CD14-positive monocyte (primary cell): ENCODE data around the gene PNLIPRP2. TPM values are rescaled to one million over a fixed set of nuclear protein-coding genes. Genes with fewer than 3 reads are reported as not detected.

Experiments
- DNase-seq, 3 donors: peaks; one replicate each; pipeline ENCODE4 v3.0.0-alpha.2; 2011 to 2022
- H2AFZ ChIP-seq: 2 replicates; pipeline ENCODE4 v1.6.0; 2012; ENCODE audit warnings: mild to moderate bottlenecking, low read depth, low read length, inconsistent platforms; ENCODE audit not compliant: insufficient read depth, poor library complexity, severe bottlenecking
- H3K27ac ChIP-seq, 2 donors: 1 replicate in 1 of 2; 2 replicates in 1 of 2; pipeline ENCODE4 v1.5.1; 2012 to 2013; ENCODE audit warnings: low read length in 2 of 2, control low read depth in 1 of 2, inconsistent platforms in 1 of 2, low read depth in 1 of 2, mild to moderate bottlenecking in 1 of 2
- H3K27me3 ChIP-seq, 2 donors: one replicate each; pipeline versions ENCODE4 v1.6.0 to v1.6.1; 2011 to 2013; ENCODE audit warnings: low read length in 2 of 2; ENCODE audit not compliant: control insufficient read depth in 2 of 2, insufficient read depth in 2 of 2
- H3K36me3 ChIP-seq, 2 donors: replicated peaks in 1 of 2; 1 replicate in 1 of 2; 2 replicates in 1 of 2; pipeline versions ENCODE4 v1.5.1 to v1.6.1; 2012 to 2013; ENCODE audit warnings: low read length in 2 of 2, control low read depth in 1 of 2, inconsistent platforms in 1 of 2, mild to moderate bottlenecking in 1 of 2; ENCODE audit not compliant: insufficient read depth in 2 of 2, control insufficient read depth in 1 of 2
- H3K4me1 ChIP-seq, 2 donors: 1 replicate in 1 of 2; 2 replicates in 1 of 2; pipeline versions ENCODE4 v1.5.1 to v1.6.1; 2012 to 2013; ENCODE audit warnings: low read length in 2 of 2, control low read depth in 1 of 2, inconsistent platforms in 1 of 2, mild to moderate bottlenecking in 1 of 2, moderate library complexity in 1 of 2; ENCODE audit not compliant: insufficient read depth in 2 of 2, control insufficient read depth in 1 of 2
- H3K4me2 ChIP-seq: replicated peaks from 2 replicates; pipeline ENCODE3; 2012; ENCODE audit warnings: low read length, moderate library complexity, mild to moderate bottlenecking; ENCODE audit not compliant: poor library complexity, severe bottlenecking; ENCODE audit errors: extremely low read depth
- H3K4me3 ChIP-seq, 3 experiments: fragments of 200-600 bp in 1 of 3; sonication (generic) in 1 of 3; replicated peaks in 1 of 3; 1 replicate in 2 of 3; 2 replicates in 1 of 3; pipeline ENCODE4 v1.5.1; 2011 to 2013; ENCODE audit warnings: low read length in 3 of 3, mild to moderate bottlenecking in 3 of 3, control low read depth in 2 of 3, low read depth in 2 of 3, inconsistent platforms in 1 of 3, moderate library complexity in 1 of 3
- H3K79me2 ChIP-seq: 2 replicates; pipeline ENCODE4 v1.6.0; 2012; ENCODE audit warnings: mild to moderate bottlenecking, control low read depth, inconsistent platforms, low read length, moderate library complexity; ENCODE audit not compliant: insufficient read depth
- H3K9ac ChIP-seq: 2 replicates; pipeline ENCODE4 v1.6.0; 2017; ENCODE audit warnings: low read length, mild to moderate bottlenecking; ENCODE audit not compliant: insufficient read depth, poor library complexity, severe bottlenecking
- H3K9me3 ChIP-seq, 2 donors: replicated peaks in 1 of 2; 1 replicate in 1 of 2; 2 replicates in 1 of 2; pipeline versions ENCODE4 v1.5.1 to v1.6.1; 2012 to 2013; ENCODE audit warnings: low read length in 2 of 2, control low read depth in 1 of 2; ENCODE audit not compliant: control insufficient read depth in 1 of 2, insufficient read depth in 1 of 2
- H4K20me1 ChIP-seq: 2 replicates; pipeline ENCODE4 v1.6.0; 2012; ENCODE audit warnings: mild to moderate bottlenecking, low read length, control low read depth, moderate library complexity; ENCODE audit not compliant: insufficient read depth
- H3K27ac Mint-ChIP-seq, 7 donors: one replicate each; pipeline ENCODE4 v1.8.0; 2020; ENCODE audit warnings: mild to moderate bottlenecking in 7 of 7, mixed read lengths in 7 of 7, moderate library complexity in 6 of 7, inconsistent platforms in 2 of 7
- H3K27me3 Mint-ChIP-seq, 3 donors: one replicate each; pipeline ENCODE4 v1.8.0; 2021 to 2022; ENCODE audit warnings: low read depth in 3 of 3, mild to moderate bottlenecking in 3 of 3, mixed read lengths in 3 of 3, moderate library complexity in 3 of 3, inconsistent platforms in 1 of 3
- H3K36me3 Mint-ChIP-seq, 2 donors: one replicate each; pipeline ENCODE4 v1.8.0; 2020; ENCODE audit warnings: mixed read lengths in 2 of 2, inconsistent platforms in 1 of 2, mild to moderate bottlenecking in 1 of 2
- H3K4me1 Mint-ChIP-seq: one replicate; pipeline ENCODE4 v1.8.0; 2020; ENCODE audit warnings: mild to moderate bottlenecking, mixed read lengths
- H3K4me3 Mint-ChIP-seq, 2 donors: one replicate each; pipeline ENCODE4 v1.8.0; 2020; ENCODE audit warnings: mild to moderate bottlenecking in 2 of 2, mixed read lengths in 2 of 2, moderate library complexity in 1 of 2
- H3K9me3 Mint-ChIP-seq, 7 donors: one replicate each; pipeline ENCODE4 v1.8.0; 2020 to 2022; ENCODE audit warnings: mixed read lengths in 7 of 7, mild to moderate bottlenecking in 6 of 7, moderate library complexity in 6 of 7, inconsistent platforms in 2 of 7
- WGBS: methylation state at CpG from one replicate; pipeline ENCODE4 v1.1.5; 2013; ENCODE audit warnings: missing lambda C conversion rate; ENCODE audit not compliant: insufficient coverage; 5-methylcytosine and 5-hydroxymethylcytosine counted together
- intact Hi-C, 2 donors: fragments of 100-400 bp; cut with micrococcal nuclease; formaldehyde crosslinking; loops; one replicate each; pipeline versions ENCODE4 v1.15.0 to v1.15.1; 2023
- polyA plus RNA-seq, 3 donors: library from polyadenylated mRNA; depleted of rRNA in 1 of 3; unstranded in 2 of 3; stranded (reverse) in 1 of 3; fragments of 300-500 nt in 2 of 3; fragments of >200 nt in 1 of 3; fragmentation: Illumina TruSeq in 2 of 3; gene quantifications; 1 replicate in 2 of 3; 2 replicates in 1 of 3; pipeline ENCODE4 v1.2.3, GENCODE V29; 2012 to 2021
- TF ChIP-seq, protein P1 (sequence below): fragments of 200-600 bp; IDR thresholded peaks from one replicate; pipeline ENCODE4 v1.8.0; 2022; ENCODE audit warnings: antibody characterized with exemption, mild to moderate bottlenecking

PNLIPRP2 gene
- polyA plus RNA-seq, 3 donors: not detected

DNA sequence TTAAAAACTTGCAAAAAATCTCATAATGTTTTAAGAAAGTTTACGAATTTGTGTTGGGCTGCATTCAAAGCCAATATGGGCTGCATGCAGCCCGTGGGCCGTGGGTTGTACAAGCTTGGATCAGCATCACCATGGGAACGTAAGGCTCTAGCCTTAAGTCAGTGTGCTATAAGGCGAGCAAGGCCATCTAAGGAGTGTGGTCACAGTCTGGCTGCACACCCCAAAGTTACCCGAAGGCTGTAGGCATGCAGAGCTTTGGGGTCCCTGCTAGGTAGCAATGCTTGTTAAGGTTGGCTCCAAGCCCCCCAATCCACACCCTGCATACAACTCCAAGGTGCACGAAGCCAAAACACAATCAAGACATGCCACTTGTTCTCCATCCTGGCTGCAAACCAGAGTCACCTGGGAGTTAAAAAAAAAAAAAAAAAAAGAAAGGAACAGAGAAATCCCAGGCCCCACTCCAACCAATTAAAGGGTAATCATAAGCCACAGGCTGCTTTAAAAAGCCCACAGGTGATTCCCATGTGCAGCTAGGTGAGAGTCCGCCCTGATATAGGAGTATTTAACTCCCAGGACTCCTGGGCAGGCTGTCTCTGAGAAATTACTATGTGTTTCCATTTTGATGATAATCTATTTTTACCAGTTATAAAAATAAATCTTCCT is 8.5 kb upstream of the PNLIPRP2 start:
- no peak for DNase-seq
- H3K4me2 ChIP-seq: no peak overlapping the region
- Mint-ChIP-seq H3K4me1 (no peaks in the 10 kb centered on the region), H3K36me3 (no peaks in the 10 kb centered on the region), H3K27ac (no peak overlapping the region), H3K9me3 (peaks cover 3 to 19% (median 9%) of the 10 kb centered on the region in 7 donors), H3K27me3 (peaks cover 18 to 35% (median 32%) of the 10 kb centered on the region in 3 donors), H3K4me3 (no peak overlapping the region)
- H3K4me3 ChIP-seq: no peak overlapping the region
- no peak overlapping the region for H3K9ac ChIP-seq
- TF ChIP-seq, protein P1, sequence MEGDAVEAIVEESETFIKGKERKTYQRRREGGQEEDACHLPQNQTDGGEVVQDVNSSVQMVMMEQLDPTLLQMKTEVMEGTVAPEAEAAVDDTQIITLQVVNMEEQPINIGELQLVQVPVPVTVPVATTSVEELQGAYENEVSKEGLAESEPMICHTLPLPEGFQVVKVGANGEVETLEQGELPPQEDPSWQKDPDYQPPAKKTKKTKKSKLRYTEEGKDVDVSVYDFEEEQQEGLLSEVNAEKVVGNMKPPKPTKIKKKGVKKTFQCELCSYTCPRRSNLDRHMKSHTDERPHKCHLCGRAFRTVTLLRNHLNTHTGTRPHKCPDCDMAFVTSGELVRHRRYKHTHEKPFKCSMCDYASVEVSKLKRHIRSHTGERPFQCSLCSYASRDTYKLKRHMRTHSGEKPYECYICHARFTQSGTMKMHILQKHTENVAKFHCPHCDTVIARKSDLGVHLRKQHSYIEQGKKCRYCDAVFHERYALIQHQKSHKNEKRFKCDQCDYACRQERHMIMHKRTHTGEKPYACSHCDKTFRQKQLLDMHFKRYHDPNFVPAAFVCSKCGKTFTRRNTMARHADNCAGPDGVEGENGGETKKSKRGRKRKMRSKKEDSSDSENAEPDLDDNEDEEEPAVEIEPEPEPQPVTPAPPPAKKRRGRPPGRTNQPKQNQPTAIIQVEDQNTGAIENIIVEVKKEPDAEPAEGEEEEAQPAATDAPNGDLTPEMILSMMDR: no peak
- intact Hi-C loops: no loop called here
- H4K20me1 ChIP-seq: no peaks in the 10 kb centered on the region
- H2AFZ ChIP-seq: no peak overlapping the region
- H3K36me3 ChIP-seq: no peaks in the 10 kb centered on the region
- H3K9me3 ChIP-seq: peaks cover 0 to 10% of the 10 kb centered on the region in 2 donors
- WGBS: 92% methylated on average over 4 of the region's 8 CpGs
- peaks cover 0 to 26% of the 10 kb centered on the region in 2 donors for H3K27me3 ChIP-seq
- no peaks in the 10 kb centered on the region for H3K79me2 ChIP-seq
- H3K4me1 ChIP-seq: no peaks in the 10 kb centered on the region
- H3K27ac ChIP-seq: no peak overlapping the region

DNA sequence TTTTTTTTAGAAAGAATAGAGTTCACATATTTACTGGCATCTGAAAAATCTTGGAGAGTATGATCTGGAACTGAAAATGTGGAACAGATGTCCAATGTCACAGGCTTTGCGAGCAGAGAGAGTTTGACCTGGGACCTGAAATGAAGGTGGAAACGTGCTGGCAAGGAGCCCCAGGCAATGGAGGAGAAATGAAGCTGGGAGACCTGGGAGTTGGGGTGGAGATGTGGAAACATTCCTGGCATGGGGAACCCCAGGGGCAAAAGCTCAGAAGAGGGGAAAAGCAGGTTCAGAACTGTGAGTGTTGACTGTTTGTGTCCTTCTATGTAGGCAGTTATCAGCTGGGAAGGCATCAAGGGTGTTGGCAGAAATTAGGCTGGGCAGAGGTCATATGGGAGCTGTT is 7.3 kb upstream of the PNLIPRP2 start:
- Mint-ChIP-seq H3K4me3 (no peak overlapping the region), H3K27ac (no peak overlapping the region), H3K9me3 (peaks cover 3 to 17% (median 9%) of the 10 kb centered on the region in 7 donors), H3K27me3 (peaks cover 17 to 28% (median 25%) of the 10 kb centered on the region in 3 donors), H3K4me1 (no peaks in the 10 kb centered on the region), H3K36me3 (no peaks in the 10 kb centered on the region)
- peaks cover 0 to 22% of the 10 kb centered on the region in 2 donors for H3K27me3 ChIP-seq
- H3K36me3 ChIP-seq: no peaks in the 10 kb centered on the region
- no peaks in the 10 kb centered on the region for H4K20me1 ChIP-seq
- H3K9ac ChIP-seq: no peak overlapping the region
- no peaks in the 10 kb centered on the region for H3K4me1 ChIP-seq
- H2AFZ ChIP-seq: no peak overlapping the region
- no peak overlapping the region for H3K4me2 ChIP-seq
- TF ChIP-seq, protein P1: no peak
- H3K4me3 ChIP-seq: no peak overlapping the region
- no peaks in the 10 kb centered on the region for H3K79me2 ChIP-seq
- intact Hi-C loops: no loop called here
- peaks cover 0 to 10% of the 10 kb centered on the region in 2 donors for H3K9me3 ChIP-seq
- DNase-seq: no peak
- no peak overlapping the region for H3K27ac ChIP-seq
- 100% methylated on average over 2 of the region's 2 CpGs for WGBS
